22Rv1 (cell line): Measurements from ENCODE around the gene ZNF202.

Experiments used
- ZFX ChIP-seq: fragments of 450-650 bp; IDR thresholded peaks from 2 replicates; pipeline ENCODE4 v1.6.1; 2017; ENCODE audit warnings: antibody characterized with exemption, borderline replicate concordance
- TF ChIP-seq, protein P1 (sequence below): fragments of 450-650 bp; IDR thresholded peaks from 2 replicates; pipeline ENCODE4 v1.5.1; 2017; ENCODE audit warnings: mild to moderate bottlenecking

GRCh38 chr11:123725995-123726655 is 15.3 kb downstream of the ZNF202 start:
- TF ChIP-seq, protein P1, sequence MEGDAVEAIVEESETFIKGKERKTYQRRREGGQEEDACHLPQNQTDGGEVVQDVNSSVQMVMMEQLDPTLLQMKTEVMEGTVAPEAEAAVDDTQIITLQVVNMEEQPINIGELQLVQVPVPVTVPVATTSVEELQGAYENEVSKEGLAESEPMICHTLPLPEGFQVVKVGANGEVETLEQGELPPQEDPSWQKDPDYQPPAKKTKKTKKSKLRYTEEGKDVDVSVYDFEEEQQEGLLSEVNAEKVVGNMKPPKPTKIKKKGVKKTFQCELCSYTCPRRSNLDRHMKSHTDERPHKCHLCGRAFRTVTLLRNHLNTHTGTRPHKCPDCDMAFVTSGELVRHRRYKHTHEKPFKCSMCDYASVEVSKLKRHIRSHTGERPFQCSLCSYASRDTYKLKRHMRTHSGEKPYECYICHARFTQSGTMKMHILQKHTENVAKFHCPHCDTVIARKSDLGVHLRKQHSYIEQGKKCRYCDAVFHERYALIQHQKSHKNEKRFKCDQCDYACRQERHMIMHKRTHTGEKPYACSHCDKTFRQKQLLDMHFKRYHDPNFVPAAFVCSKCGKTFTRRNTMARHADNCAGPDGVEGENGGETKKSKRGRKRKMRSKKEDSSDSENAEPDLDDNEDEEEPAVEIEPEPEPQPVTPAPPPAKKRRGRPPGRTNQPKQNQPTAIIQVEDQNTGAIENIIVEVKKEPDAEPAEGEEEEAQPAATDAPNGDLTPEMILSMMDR, result no peak
- no peak for TF ChIP-seq ZFX
